Measurements from ENCODE around the gene SPIRE1. TPM values are rescaled to one million over a fixed set of nuclear protein-coding genes. Genes with fewer than 3 reads are reported as not detected.

Gene SPIRE1
- total RNA-seq, 1 experiment from 2014 or later: 26.1 TPM

GRCh38 chr18:12608301-12608700 lies 49.6 kb downstream of the SPIRE1 start:
- Histone ChIP-seq H3K79me2 (ENCODE audit: low read depth) (no peaks in the 10 kb centered on the region), H3K27me3 (ENCODE audit: insufficient read depth, low read depth) (no peaks in the 10 kb centered on the region), H3K4me1 (replicated peaks; ENCODE audit: insufficient read depth) (peaks cover 38% of the 10 kb centered on the region), H2AFZ (no peak overlapping the region), H4K20me1 (ENCODE audit: insufficient read depth) (no peaks in the 10 kb centered on the region), H3K9me2 (ENCODE audit: insufficient read depth) (no peaks in the 10 kb centered on the region), H3K4me3 (no peak overlapping the region), H3K4me2 (peak overlapping the region; percentile 71), H3K36me3 (ENCODE audit: low read depth) (no peaks in the 10 kb centered on the region), H3K27ac (peak overlapping the region; percentile 100), H3F3A (ENCODE audit: insufficient read depth, low read depth) (peaks cover 27% of the 10 kb centered on the region), H3K9me3 (ENCODE audit: insufficient read depth, low read depth) (no peaks in the 10 kb centered on the region)
- ChIA-PET POLR2A (ENCODE audit: unreplicated experiment) (no interaction called here), CTCF (interaction anchor here (0.6 kb wide), 1 partner anchor 11 kb away, joined by 5 read pairs; no protein-coding TSS in a partner anchor)
- TF ChIP-seq CTCF (conservative IDR thresholded peaks at IDR 0.05) (no peak), EZH2 (IDR thresholded peaks at IDR 0.05; ENCODE audit: low read depth) (no peak)
- intact Hi-C loops (cut with micrococcal nuclease; ENCODE audit: unreplicated experiment): no loop called here
- DNase-seq: peak in 1 of 2 experiments; percentile 77
- no TSS peak for BruUV-seq (replicated peaks)

GRCh38 chr18:12606592-12607315 lies 51.2 kb downstream of the SPIRE1 start:
- DNase-seq: peak; percentile 11 to 95
- H3K4me3 ChIP-seq: peak overlapping the region; percentile 32; the same call in 1 of the 2 replicates
- TF ChIP-seq EZH2 (IDR thresholded peaks at IDR 0.05; ENCODE audit: low read depth): no peak
- no peak for TF ChIP-seq CTCF (conservative IDR thresholded peaks at IDR 0.05)
- H3K27ac ChIP-seq: peak overlapping the region; percentile 100
- H3F3A ChIP-seq (ENCODE audit: insufficient read depth, low read depth): peaks cover 27% of the 10 kb centered on the region
- H4K20me1 ChIP-seq (ENCODE audit: insufficient read depth): no peaks in the 10 kb centered on the region
- no TSS peak for BruUV-seq (replicated peaks)
- intact Hi-C loops (cut with micrococcal nuclease; ENCODE audit: unreplicated experiment): loop anchor here (1.0 to 2.0 kb wide), 2 partner anchors 9 to 50 kb away; no protein-coding TSS in a partner anchor
- no peak overlapping the region for H2AFZ ChIP-seq
- no peaks in the 10 kb centered on the region for H3K9me3 ChIP-seq (ENCODE audit: insufficient read depth, low read depth)
- ChIA-PET POLR2A (ENCODE audit: unreplicated experiment) (interaction anchor here (0.6 kb wide), 1 partner anchor 96 kb away, joined by 4 read pairs; the partner anchor contains the start of gene CEP76), CTCF (interaction anchor here (0.7 kb wide), 1 partner anchor 76 kb away, joined by 5 read pairs; no protein-coding TSS in a partner anchor)
- H3K27me3 ChIP-seq (ENCODE audit: insufficient read depth, low read depth): no peaks in the 10 kb centered on the region
- peaks cover 38% of the 10 kb centered on the region for H3K4me1 ChIP-seq (replicated peaks; ENCODE audit: insufficient read depth)
- H3K36me3 ChIP-seq (ENCODE audit: low read depth): no peaks in the 10 kb centered on the region
- H3K79me2 ChIP-seq (ENCODE audit: low read depth): no peaks in the 10 kb centered on the region
- no peaks in the 10 kb centered on the region for H3K9me2 ChIP-seq (ENCODE audit: insufficient read depth)
- peak overlapping the region; percentile 71 for H3K4me2 ChIP-seq

GRCh38 chr18:12604445-12605007 lies 53.4 kb downstream of the SPIRE1 start:
- no peaks in the 10 kb centered on the region for H3K79me2 ChIP-seq (ENCODE audit: low read depth)
- no peaks in the 10 kb centered on the region for H3K36me3 ChIP-seq (ENCODE audit: low read depth)
- H3K27me3 ChIP-seq (ENCODE audit: insufficient read depth, low read depth): no peaks in the 10 kb centered on the region
- no peaks in the 10 kb centered on the region for H4K20me1 ChIP-seq (ENCODE audit: insufficient read depth)
- no TSS peak for BruUV-seq (replicated peaks)
- no peak overlapping the region for H2AFZ ChIP-seq
- H3F3A ChIP-seq (ENCODE audit: insufficient read depth, low read depth): peaks cover 30% of the 10 kb centered on the region
- no peak overlapping the region for H3K4me2 ChIP-seq
- H3K4me1 ChIP-seq (replicated peaks; ENCODE audit: insufficient read depth): peaks cover 49% of the 10 kb centered on the region
- no peaks in the 10 kb centered on the region for H3K9me2 ChIP-seq (ENCODE audit: insufficient read depth)
- no peak for DNase-seq
- no peak for TF ChIP-seq CTCF (conservative IDR thresholded peaks at IDR 0.05)
- no peak for TF ChIP-seq EZH2 (IDR thresholded peaks at IDR 0.05; ENCODE audit: low read depth)
- intact Hi-C loops (cut with micrococcal nuclease; ENCODE audit: unreplicated experiment): no loop called here
- H3K9me3 ChIP-seq (ENCODE audit: insufficient read depth, low read depth): no peaks in the 10 kb centered on the region
- no peak overlapping the region for H3K27ac ChIP-seq
- ChIA-PET CTCF (interaction anchor here (0.6 kb wide), 1 partner anchor 100 kb away, joined by 12 read pairs; no protein-coding TSS in a partner anchor), POLR2A (ENCODE audit: unreplicated experiment) (no interaction called here)
- H3K4me3 ChIP-seq: no peak overlapping the region

Data from PC-9 (cell line).